Measurements from ENCODE around the gene PM20D1.
"Not testable (repeated sequence)": the region's sequence is repeated elsewhere in the genome, so short reads cannot be mapped to it uniquely, and the experiment has no call there.

Gene PM20D1

DNA sequence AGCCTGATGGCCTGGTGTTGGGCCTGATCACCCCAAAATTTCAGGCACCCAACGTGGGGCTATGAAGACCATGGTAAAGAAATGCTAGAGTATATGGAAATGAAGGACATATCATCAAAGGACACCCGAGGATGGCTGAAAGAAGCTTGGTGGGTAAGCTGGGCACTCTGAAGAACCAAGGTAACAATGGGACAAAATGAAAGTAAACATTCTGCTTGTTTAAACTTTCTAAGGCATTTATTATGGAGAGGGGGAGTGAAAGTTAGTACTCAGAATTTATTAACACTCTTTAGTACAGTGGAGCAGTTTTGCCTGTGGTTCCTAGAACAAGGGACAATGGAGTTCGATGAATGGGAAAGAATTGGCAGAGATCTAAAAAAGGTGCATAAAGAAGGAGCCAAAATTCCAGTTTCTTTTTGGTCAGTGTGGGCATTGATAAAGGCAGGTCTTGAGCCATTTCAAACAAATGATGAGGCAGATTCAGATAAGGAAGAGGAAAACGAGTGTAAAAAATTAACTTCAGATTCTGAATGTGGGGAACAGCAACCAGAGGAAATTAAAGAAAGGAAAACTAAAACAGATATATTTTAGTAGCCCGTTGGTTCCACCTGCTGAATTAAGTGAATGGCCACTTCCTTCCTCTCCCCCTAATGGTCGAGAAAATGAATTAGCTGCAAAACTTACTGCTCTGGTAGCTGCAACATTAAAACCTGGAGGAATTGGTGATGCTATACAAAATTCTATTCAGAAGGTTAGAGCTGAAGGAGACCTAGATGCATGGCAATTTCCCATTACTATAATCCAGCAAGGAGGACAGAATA lies 8.4 kb upstream of the PM20D1 start:
- no peak for TF ChIP-seq POLR2A (IDR thresholded peaks at IDR 0.05; ENCODE audit: low read length)
- no peak for DNase-seq

DNA sequence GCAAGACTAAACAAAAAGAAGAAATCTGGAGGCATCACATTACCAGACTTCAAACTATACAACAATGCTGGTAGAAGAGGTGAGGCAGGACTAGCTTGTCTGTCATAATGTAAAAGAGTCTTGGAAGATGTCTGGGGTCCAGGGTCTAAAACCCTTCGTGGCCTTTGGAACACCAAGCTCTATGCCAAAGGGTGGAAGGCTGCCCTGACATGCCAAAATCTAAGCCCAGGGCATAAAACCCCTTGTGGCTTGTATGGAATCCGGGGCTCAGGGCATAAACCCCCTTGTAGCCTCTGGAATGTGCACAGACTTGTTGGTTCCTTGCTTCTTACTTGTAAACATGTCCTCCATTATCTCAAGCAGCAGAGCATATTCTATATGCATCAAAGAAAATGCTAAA lies 7.6 kb upstream of the PM20D1 start:
- DNase-seq: not testable (repeated sequence)

DNA sequence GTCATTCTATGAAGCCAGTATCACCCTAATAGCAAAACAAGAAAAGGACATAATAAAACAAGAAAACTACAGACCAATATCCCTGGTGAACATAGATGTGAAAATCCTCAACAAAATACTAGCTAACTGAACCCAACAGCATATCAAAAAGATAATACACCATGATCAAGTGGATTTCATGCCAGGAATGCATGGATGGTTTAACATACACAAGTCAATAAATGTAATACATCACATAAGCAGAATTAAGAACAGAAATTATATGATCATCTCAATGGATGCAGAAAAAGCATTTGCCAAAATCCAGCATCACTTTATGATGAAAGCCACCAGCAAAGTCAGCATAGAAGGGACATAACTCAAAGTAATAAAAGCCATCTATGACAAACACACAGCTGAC lies 6.5 kb upstream of the PM20D1 start:
- no peak for TF ChIP-seq GATA1 (IDR thresholded peaks at IDR 0.05; ENCODE audit: low read depth, low read length)

DNA sequence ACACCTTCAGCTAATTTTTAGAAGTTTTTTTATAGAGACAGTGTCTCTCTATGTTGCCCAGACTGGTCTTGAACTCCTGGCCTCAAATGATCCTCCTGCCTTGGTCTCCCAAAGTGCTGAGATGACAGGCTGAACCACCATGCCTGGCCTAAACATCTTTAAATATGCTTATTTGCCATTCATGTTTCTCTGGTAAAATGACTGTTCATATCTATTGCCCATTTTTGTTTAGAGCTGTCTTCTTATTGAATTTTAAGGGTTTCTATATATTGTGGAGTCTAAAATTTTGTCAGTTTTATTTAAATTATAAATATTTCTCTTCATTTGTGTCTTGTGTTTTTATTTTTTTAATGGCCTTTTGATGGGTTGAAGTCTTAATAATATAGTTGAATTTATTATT lies 3.0 kb upstream of the PM20D1 start:
- TF ChIP-seq GATA1 (IDR thresholded peaks at IDR 0.05; ENCODE audit: low read depth, low read length): no peak
- TF ChIP-seq POLR2A (IDR thresholded peaks at IDR 0.05; ENCODE audit: low read length): no peak
- DNase-seq: no peak

More for the DNA sequence above, 6.5 kb upstream of the PM20D1 start:
- no peak for DNase-seq

DNA sequence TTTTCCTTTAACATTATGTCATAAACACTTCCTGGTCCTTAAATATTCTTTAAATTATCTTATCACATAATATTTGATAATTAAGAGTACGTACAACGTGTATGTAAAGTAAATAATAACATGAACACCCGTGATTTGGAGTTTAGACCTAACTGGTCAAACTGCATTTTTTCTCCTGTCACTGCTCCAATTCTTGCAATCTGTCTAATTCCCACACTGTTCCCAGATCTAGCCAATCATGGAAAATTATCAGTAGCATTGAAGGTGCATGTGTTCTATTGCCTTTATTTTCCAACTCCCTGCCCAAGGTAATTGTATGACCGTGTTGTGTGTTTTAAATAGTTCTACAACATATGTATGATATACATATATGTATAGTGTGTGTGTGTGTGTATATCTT lies 2.1 kb upstream of the PM20D1 start:
- no peak for DNase-seq
- TF ChIP-seq POLR2A (IDR thresholded peaks at IDR 0.05; ENCODE audit: low read length) (no peak), GATA1 (IDR thresholded peaks at IDR 0.05; ENCODE audit: low read depth, low read length) (no peak)

DNA sequence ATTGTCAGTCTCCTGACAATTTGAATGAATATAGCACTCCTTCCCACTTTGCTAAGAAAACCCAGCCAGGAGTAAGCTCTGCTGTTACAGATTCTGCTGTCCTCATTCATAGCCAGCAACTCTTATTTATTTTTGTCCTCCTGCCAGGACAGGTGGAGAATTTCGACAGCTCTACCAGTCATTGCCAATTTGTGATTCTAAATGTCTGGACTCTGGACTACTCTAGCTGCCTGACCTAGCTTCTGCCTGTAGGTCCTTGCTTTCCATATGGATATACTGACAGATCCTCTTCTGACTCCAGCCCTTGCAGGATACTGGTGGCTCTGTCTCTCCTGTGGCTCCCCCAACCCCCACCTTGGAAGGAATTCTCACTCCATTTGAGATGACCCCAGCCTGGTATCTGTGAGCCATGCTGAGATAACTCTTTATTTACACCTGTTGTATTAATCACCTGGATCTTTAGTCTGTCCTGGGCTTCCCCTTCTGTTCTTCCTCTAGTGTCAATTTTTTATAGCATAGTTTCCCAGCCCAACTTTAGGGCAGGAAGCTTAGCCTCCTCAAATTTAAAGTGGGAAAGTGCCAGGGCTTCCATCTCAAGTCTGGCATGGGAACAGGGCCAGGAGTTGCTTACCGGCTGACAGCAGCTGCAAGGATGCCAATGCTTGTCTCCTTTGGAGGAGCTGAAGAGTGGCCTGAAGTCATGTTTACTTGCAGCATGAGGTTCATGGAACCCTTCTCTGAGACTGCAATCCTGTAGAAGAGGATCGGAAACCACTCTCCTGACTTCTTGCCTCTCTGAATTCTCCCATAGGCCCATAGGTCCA lies 6.7 kb downstream of the PM20D1 start:
- no peak for TF ChIP-seq POLR2A (IDR thresholded peaks at IDR 0.05; ENCODE audit: low read length)
- TF ChIP-seq GATA1 (IDR thresholded peaks at IDR 0.05; ENCODE audit: low read depth, low read length): no peak
- no peak for DNase-seq

DNA sequence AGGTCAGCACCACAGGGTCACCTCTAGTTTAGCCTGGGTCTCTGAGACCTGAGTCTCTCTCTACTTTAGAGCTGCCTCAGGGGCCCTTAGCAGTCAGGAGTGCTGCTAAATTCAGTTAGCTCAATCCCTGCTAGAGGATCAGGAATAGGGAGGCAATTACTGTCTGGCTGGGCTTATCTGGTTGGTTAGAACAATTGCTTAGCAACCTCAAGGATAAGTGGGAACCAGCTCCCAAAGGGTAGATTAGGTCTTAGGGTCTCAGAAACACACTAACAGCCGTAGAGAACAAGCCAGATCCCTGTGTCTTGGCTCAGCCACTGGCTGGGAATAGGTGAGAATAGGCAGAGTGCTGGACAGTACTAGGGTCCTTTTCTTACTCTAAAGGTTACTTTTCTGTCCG lies 7.7 kb downstream of the PM20D1 start:
- TF ChIP-seq GATA1 (IDR thresholded peaks at IDR 0.05; ENCODE audit: low read depth, low read length) (no peak), POLR2A (IDR thresholded peaks at IDR 0.05; ENCODE audit: low read length) (no peak)
- no peak for DNase-seq

DNA sequence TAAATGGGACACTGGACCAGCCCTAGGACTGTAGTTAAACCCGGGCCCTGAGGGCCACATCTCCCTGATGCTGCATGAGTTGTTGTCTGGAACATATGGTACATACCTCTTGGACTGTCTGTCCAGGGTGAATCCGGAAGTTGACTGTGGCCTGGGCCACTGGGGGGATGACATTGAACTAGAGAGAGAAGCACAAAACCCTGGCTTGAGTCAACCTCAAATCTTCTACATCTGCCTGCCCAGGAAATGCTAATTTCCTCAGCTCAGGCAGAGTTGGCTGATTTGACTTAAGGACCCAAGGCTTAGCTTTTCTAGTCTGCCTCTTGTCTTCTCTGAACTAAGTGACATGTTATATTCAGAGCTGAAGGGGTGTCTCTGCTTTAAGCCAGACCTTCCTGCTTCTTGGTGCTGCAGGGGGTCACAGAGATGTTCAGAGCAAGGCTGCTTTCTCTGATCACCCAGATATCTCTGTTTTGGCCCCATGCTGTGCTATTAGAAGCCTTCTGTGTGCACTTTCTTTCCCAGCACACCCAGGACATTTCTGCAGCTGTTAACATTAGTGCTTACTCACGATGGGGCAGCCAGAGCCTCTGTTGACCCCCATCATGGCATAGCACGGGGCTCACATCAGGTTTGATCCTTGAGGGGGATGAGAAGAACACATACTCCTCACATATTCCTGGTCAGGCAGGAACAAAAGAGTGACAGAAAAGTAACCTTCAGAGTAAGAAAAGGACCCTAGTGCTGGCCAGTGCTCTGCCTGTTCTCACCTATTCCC lies 9.6 kb downstream of the PM20D1 start:
- TF ChIP-seq POLR2A (IDR thresholded peaks at IDR 0.05; ENCODE audit: low read length) (no peak), GATA1 (IDR thresholded peaks at IDR 0.05; ENCODE audit: low read depth, low read length) (no peak)
- no peak for DNase-seq

DNA sequence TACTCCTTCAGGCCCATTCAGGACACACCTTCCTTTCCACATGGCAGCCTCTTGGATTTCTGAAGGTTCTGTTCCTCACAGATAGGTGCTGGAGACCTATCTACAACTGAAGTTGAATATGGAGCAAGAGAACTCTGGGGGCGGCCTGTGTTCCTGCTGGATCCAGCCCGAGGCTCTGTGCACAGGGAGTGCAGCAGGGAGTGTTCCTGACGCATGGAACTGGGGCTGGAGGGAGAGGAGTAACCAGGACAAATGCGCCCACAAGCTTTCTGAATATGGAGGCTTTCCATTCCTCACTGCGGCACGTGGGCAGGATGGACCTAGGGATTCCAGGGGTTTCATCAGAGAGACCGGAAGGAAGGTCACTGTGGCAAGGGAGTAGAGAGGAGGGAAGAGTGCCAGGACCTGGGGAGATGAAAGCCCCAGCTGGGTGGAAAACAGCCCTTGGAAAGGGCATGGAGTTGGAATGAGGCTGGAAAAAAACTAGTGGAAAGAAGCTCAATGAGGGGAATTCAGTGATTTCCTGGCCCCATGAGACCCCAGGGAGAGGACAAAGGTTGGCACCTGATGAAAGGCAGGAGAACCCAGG lies 12.5 kb downstream of the PM20D1 start:
- no peak for TF ChIP-seq POLR2A (IDR thresholded peaks at IDR 0.05; ENCODE audit: low read length)
- TF ChIP-seq GATA1 (IDR thresholded peaks at IDR 0.05; ENCODE audit: low read depth, low read length): no peak
- DNase-seq: no peak

DNA sequence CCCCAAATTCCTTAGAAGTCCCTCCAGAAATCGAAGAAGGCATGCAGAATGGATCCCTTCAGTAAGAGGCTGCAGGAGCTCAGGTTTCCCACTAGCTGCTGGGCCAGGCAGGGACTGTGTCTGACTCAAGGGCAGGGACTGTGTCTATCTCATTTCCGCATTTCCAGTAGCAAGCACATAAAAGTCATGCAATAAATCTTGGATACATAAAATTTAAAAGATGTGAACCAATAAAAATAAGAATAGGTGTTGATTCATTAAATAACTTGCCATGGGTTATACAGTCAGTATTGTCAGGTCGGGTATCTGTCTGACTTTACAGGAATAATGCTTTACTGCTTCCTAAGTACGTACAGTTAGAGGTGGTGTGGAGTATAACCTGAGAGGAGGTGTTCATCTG lies 15.2 kb downstream of the PM20D1 start:
- no peak for DNase-seq
- no peak for TF ChIP-seq GATA1 (IDR thresholded peaks at IDR 0.05; ENCODE audit: low read depth, low read length)
- TF ChIP-seq POLR2A (IDR thresholded peaks at IDR 0.05; ENCODE audit: low read length): no peak

DNA sequence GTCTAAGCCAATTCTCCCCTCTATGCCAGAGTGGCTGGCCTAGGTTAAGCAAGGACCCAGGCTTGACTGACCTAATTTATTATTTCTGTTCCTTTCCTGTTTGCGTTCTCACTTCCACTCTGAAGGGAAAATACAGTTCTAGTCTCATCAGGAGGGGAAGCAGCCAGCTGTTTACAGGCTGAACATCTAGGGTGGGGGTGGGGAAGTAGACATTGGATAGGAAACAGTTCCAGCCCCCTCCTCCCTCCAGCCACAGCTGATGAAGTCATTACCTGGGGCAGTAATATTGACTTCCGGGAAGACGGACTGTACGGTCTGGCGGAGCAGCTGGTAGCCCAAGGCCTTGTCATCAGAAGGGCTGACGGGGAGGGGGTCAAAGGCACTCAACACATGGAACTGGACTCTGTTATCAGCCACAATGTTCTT lies 17.6 kb downstream of the PM20D1 start:
- TF ChIP-seq POLR2A (IDR thresholded peaks at IDR 0.05; ENCODE audit: low read length) (no peak), GATA1 (IDR thresholded peaks at IDR 0.05; ENCODE audit: low read depth, low read length) (no peak)
- no peak for DNase-seq

DNA sequence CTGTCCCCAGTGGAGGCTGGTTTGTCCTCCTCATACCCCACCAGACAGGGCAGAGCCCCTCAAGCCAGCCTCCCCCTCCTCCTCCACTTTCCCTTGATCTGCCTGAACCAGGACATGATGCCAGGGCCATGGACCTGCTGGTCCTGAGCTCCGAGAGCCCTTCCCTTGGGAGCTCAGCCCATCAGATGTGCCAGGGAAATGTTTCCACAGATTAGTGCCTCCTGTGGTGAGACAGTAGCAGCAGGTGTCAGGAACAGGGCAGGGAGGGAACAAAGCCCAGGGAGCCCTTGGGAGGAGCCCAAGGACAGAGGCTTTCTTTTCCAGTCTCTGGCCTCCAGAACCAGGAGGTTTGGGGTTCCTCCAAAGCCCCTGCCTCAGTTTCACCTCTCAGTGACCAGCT lies 22.3 kb downstream of the PM20D1 start:
- no peak for DNase-seq
- TF ChIP-seq GATA1 (IDR thresholded peaks at IDR 0.05; ENCODE audit: low read depth, low read length) (no peak), POLR2A (IDR thresholded peaks at IDR 0.05; ENCODE audit: low read length) (no peak)

DNA sequence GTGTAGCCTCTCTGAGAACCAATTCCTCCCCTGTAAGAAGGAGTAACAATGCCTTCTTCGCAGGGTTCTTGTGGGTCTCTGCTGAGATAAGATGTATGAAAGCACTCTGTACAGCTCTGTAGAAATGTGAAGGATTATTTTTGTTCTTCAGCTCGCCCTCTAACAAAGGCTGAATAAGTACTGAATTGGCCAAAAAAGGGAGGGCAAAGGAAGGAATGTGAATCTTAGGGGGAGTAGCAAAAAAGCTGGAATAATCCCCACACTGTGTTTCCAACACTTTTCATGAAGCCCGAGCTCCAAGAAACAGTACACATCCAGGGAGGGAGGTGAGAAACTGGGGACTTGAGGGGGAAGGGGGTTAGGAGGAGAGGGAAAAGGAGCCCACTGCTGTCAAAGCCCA lies 22.9 kb downstream of the PM20D1 start:
- no peak for TF ChIP-seq POLR2A (IDR thresholded peaks at IDR 0.05; ENCODE audit: low read length)
- no peak for TF ChIP-seq GATA1 (IDR thresholded peaks at IDR 0.05; ENCODE audit: low read depth, low read length)
- DNase-seq: no peak

Data from erythroblast (primary cell).